Sigmoid colon (tissue), 4 donors: ENCODE data around the gene CASP3.

Experiments used
- CTCF ChIP-seq, 4 experiments: fragments of 450-650 bp in 3 of 4; fragments of 200-600 bp in 1 of 4; IDR thresholded peaks; one replicate each; pipeline ENCODE4 v1.5.1; 2016 to 2019; ENCODE audit warnings: antibody characterized with exemption in 4 of 4, mild to moderate bottlenecking in 3 of 4, moderate library complexity in 2 of 4
- POLR2A ChIP-seq, 2 donors: fragments of 450-650 bp; IDR thresholded peaks; one replicate each; pipeline ENCODE4 v1.6.1; 2016; ENCODE audit warnings: antibody characterized with exemption in 2 of 2, mild to moderate bottlenecking in 2 of 2, moderate library complexity in 2 of 2
- POLR2AphosphoS5 ChIP-seq, 4 donors: sonication (generic); formaldehyde crosslinking; IDR thresholded peaks; one replicate each; pipeline ENCODE4 v1.6.1; 2017; ENCODE audit warnings: antibody characterized with exemption in 4 of 4

GRCh38 chr4:184672741-184673140 lies 23.5 kb upstream of the CASP3 start:
- TF ChIP-seq POLR2A (IDR thresholded peaks at IDR 0.05) (no peak), CTCF (IDR thresholded peaks at IDR 0.05) (no peak), POLR2AphosphoS5 (IDR thresholded peaks at IDR 0.05) (no peak)
